ENCODE measurements around the gene FAM210B.
"Not testable (repeated sequence)": the region's sequence is repeated elsewhere in the genome, so short reads cannot be mapped to it uniquely, and the experiment has no call there.

DNA sequence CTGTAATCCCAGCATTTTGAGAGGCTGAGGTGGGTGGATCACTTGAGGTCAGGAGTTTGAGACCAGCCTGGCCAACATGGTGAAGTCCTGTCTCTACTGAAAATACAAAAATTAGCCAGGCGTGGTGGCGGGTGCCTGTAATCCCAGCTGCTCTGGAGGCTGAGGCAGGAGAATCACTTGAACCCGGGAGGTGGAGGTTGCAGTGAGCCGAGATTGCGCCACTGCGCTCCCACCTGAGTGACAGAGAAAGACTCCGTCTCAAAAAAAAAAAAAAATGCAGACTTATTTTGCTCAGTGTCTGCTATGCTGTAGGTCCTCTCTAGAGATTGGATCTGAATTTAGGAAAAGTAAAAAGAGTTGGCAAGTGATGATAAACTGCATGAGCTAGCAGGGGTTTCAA lies 52.5 kb downstream of the FAM210B start:
- TF ChIP-seq, protein P1, sequence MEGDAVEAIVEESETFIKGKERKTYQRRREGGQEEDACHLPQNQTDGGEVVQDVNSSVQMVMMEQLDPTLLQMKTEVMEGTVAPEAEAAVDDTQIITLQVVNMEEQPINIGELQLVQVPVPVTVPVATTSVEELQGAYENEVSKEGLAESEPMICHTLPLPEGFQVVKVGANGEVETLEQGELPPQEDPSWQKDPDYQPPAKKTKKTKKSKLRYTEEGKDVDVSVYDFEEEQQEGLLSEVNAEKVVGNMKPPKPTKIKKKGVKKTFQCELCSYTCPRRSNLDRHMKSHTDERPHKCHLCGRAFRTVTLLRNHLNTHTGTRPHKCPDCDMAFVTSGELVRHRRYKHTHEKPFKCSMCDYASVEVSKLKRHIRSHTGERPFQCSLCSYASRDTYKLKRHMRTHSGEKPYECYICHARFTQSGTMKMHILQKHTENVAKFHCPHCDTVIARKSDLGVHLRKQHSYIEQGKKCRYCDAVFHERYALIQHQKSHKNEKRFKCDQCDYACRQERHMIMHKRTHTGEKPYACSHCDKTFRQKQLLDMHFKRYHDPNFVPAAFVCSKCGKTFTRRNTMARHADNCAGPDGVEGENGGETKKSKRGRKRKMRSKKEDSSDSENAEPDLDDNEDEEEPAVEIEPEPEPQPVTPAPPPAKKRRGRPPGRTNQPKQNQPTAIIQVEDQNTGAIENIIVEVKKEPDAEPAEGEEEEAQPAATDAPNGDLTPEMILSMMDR (IDR thresholded peaks at IDR 0.05), result not testable (repeated sequence)
- not testable (repeated sequence) for TF ChIP-seq POLR2A (IDR thresholded peaks at IDR 0.05)
